OCI-LY1 (cell line): ENCODE data around the gene MDC1.

ENCODE experiments used
- H2AFZ ChIP-seq: fragments of 200-600 bp; sonication (generic), shearing (Covaris generic); 2 replicates; pipeline ENCODE4 v1.6.0; 2014; ENCODE audit warnings: antibody characterized with exemption, mild to moderate bottlenecking, low read length
- H3F3A ChIP-seq: fragments of 200-600 bp; sonication (generic), shearing (Covaris generic); 2 replicates; pipeline ENCODE4 v1.6.0; 2014; ENCODE audit warnings: mild to moderate bottlenecking, antibody characterized with exemption, low read length, moderate library complexity; ENCODE audit not compliant: insufficient read depth
- H3K27ac ChIP-seq: fragments of 200-600 bp; sonication (generic); 2 replicates; pipeline ENCODE4 v1.5.1; 2014; ENCODE audit warnings: low read length, mixed run types, mild to moderate bottlenecking, low read depth; ENCODE audit not compliant: poor library complexity, severe bottlenecking
- H3K27me3 ChIP-seq: fragments of 200-600 bp; sonication (generic); 2 replicates; pipeline ENCODE4 v1.6.0; 2014; ENCODE audit warnings: antibody characterized with exemption, mild to moderate bottlenecking, low read length, moderate library complexity; ENCODE audit not compliant: insufficient read depth
- H3K36me3 ChIP-seq: fragments of 200-600 bp; sonication (generic); 2 replicates; pipeline ENCODE4 v1.6.1; 2014; ENCODE audit warnings: mild to moderate bottlenecking, antibody characterized with exemption, low read length, moderate library complexity, mixed read lengths; ENCODE audit not compliant: insufficient read depth
- H3K4me1 ChIP-seq: fragments of 200-600 bp; sonication (generic); 2 replicates; pipeline ENCODE4 v1.5.1; 2014; ENCODE audit warnings: mild to moderate bottlenecking, low read length, moderate library complexity; ENCODE audit not compliant: insufficient read depth, severe bottlenecking
- H3K4me2 ChIP-seq: fragments of 200-600 bp; sonication (generic), shearing (Covaris generic); 2 replicates; pipeline ENCODE4 v1.6.1; 2014; ENCODE audit warnings: low read length
- H3K4me3 ChIP-seq: fragments of 200-600 bp; sonication (generic); 2 replicates; pipeline ENCODE4 v1.5.1; 2014; ENCODE audit warnings: low read length, low read depth, mild to moderate bottlenecking, mixed read lengths; ENCODE audit not compliant: poor library complexity, severe bottlenecking
- H3K79me2 ChIP-seq: fragments of 200-600 bp; shearing (Covaris generic); 2 replicates; pipeline ENCODE4 v1.6.1; 2016; ENCODE audit warnings: mixed run types, low read length, mixed read lengths; ENCODE audit not compliant: insufficient read depth
- H3K9ac ChIP-seq: fragments of 200-600 bp; sonication (generic), shearing (Covaris generic); 2 replicates; pipeline ENCODE4 v1.6.1; 2014; ENCODE audit warnings: mild to moderate bottlenecking, low read length, mixed read lengths
- H3K9me2 ChIP-seq: fragments of 200-600 bp; sonication (generic), shearing (Covaris generic); 2 replicates; pipeline ENCODE4 v1.6.1; 2014; ENCODE audit warnings: low read depth, mild to moderate bottlenecking, low read length, mixed read lengths
- H3K9me3 ChIP-seq: fragments of 200-600 bp; shearing (Covaris generic); 2 replicates; pipeline ENCODE4 v1.6.1; 2014; ENCODE audit warnings: low read length, mixed read lengths
- H4K20me1 ChIP-seq: fragments of 200-600 bp; sonication (generic), shearing (Covaris generic); 2 replicates; pipeline ENCODE4 v1.6.0; 2016; ENCODE audit warnings: mild to moderate bottlenecking, low read length; ENCODE audit not compliant: insufficient read depth
- CTCF ChIP-seq: fragments of 200-600 bp; sonication (generic), shearing (Covaris generic); IDR thresholded peaks from 2 replicates; pipeline ENCODE4 v1.5.1; 2017; ENCODE audit warnings: mild to moderate bottlenecking, antibody characterized with exemption, low read length, moderate library complexity, mixed read lengths
- EZH2 ChIP-seq: fragments of 200-600 bp; sonication (generic), shearing (Covaris generic); IDR thresholded peaks from 2 replicates; pipeline ENCODE4 v1.8.0; 2017; ENCODE audit warnings: borderline replicate concordance, mixed run types, mild to moderate bottlenecking, antibody characterized with exemption, low read length, moderate library complexity, mixed read lengths

The MDC1 gene

GRCh38 chr6:30763618-30764489, 46.8 kb upstream of the MDC1 start:
- Histone ChIP-seq H3K27me3 (no peaks in the 10 kb centered on the region; the same call in 1 of the 2 replicates), H3K9me2 (no peaks in the 10 kb centered on the region), H3F3A (no peaks in the 10 kb centered on the region), H4K20me1 (no peaks in the 10 kb centered on the region), H2AFZ (no peak overlapping the region), H3K4me3 (no peak overlapping the region), H3K9me3 (no peaks in the 10 kb centered on the region), H3K79me2 (no peaks in the 10 kb centered on the region), H3K4me2 (no peak overlapping the region), H3K4me1 (no peaks in the 10 kb centered on the region), H3K9ac (no peak overlapping the region), H3K27ac (no peak overlapping the region), H3K36me3 (no peaks in the 10 kb centered on the region)
- no peak for TF ChIP-seq EZH2
- no peak for TF ChIP-seq CTCF

- Histone ChIP-seq H3K4me1 (no peaks in the 10 kb centered on the region), H3K27me3 (no peaks in the 10 kb centered on the region; the same call in 1 of the 2 replicates), H4K20me1 (no peaks in the 10 kb centered on the region), H3K4me3 (no peak overlapping the region), H3K4me2 (no peak overlapping the region), H3K36me3 (no peaks in the 10 kb centered on the region), H3K9me2 (no peaks in the 10 kb centered on the region), H3K9me3 (no peaks in the 10 kb centered on the region), H2AFZ (no peak overlapping the region), H3K27ac (no peak overlapping the region), H3K9ac (no peak overlapping the region), H3F3A (no peaks in the 10 kb centered on the region), H3K79me2 (no peaks in the 10 kb centered on the region)
- no peak for TF ChIP-seq EZH2
Observed at GRCh38 chr6:30763155-30763617, 46.1 kb upstream of the MDC1 start.

GRCh38 chr6:30761791-30762429, 44.8 kb upstream of the MDC1 start:
- H3K27ac ChIP-seq, result no peak overlapping the region
- no peak overlapping the region for H3K4me2 ChIP-seq
- TF ChIP-seq EZH2 (no peak), CTCF (no peak)
- H3K4me1 ChIP-seq, result no peaks in the 10 kb centered on the region
- H3F3A ChIP-seq, result no peaks in the 10 kb centered on the region
- no peak overlapping the region for H3K4me3 ChIP-seq
- no peaks in the 10 kb centered on the region for H3K36me3 ChIP-seq
- no peaks in the 10 kb centered on the region for H4K20me1 ChIP-seq
- no peak overlapping the region for H2AFZ ChIP-seq
- H3K79me2 ChIP-seq, result no peaks in the 10 kb centered on the region
- no peak overlapping the region for H3K9ac ChIP-seq
- no peaks in the 10 kb centered on the region for H3K9me2 ChIP-seq
- H3K27me3 ChIP-seq, result no peaks in the 10 kb centered on the region; the same call in 1 of the 2 replicates
- no peaks in the 10 kb centered on the region for H3K9me3 ChIP-seq
